B cell (primary cell): ENCODE results near the gene NELFE.

Experiments used
- EZH2 ChIP-seq: IDR thresholded peaks from 2 replicates; pipeline ENCODE4 v1.6.1; 2012; ENCODE audit warnings: borderline replicate concordance, low read depth, mild to moderate bottlenecking, moderate library complexity, low read length; ENCODE audit not compliant: insufficient read depth, poor library complexity, severe bottlenecking
- TF ChIP-seq, protein P1 (sequence below): fragments of 200-600 bp; IDR thresholded peaks from one replicate; pipeline ENCODE4 v1.8.0; 2022; ENCODE audit warnings: antibody characterized with exemption, mild to moderate bottlenecking

DNA sequence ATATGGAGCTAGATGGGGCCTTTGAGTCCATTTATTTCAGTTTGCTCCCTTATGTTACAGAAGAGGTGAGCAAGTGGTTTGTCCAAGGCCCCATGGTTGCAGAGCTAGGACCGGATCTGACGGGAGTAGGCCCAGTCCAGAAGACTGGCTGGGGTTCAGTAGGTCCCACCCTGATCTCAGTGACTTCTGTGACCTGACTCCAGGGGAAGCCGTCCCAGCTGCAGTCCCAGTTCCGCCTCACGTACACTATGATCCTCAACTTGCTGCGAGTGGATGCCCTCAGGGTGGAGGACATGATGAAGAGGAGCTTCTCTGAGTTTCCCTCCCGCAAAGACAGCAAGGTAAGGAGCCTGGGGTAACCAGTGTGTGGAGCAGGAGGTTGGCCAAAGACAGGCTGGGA, 7.7 kb upstream of the NELFE start:
- TF ChIP-seq, protein P1, sequence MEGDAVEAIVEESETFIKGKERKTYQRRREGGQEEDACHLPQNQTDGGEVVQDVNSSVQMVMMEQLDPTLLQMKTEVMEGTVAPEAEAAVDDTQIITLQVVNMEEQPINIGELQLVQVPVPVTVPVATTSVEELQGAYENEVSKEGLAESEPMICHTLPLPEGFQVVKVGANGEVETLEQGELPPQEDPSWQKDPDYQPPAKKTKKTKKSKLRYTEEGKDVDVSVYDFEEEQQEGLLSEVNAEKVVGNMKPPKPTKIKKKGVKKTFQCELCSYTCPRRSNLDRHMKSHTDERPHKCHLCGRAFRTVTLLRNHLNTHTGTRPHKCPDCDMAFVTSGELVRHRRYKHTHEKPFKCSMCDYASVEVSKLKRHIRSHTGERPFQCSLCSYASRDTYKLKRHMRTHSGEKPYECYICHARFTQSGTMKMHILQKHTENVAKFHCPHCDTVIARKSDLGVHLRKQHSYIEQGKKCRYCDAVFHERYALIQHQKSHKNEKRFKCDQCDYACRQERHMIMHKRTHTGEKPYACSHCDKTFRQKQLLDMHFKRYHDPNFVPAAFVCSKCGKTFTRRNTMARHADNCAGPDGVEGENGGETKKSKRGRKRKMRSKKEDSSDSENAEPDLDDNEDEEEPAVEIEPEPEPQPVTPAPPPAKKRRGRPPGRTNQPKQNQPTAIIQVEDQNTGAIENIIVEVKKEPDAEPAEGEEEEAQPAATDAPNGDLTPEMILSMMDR = no peak
- TF ChIP-seq EZH2 = no peak
